Spinal cord (tissue), 10 donors: ENCODE data around the gene FANCC. TPM values are rescaled to one million over a fixed set of nuclear protein-coding genes. Genes with fewer than 3 reads are reported as not detected.
"Not testable (repeated sequence)": the region's sequence is repeated elsewhere in the genome, so short reads cannot be mapped to it uniquely, and the experiment has no call there.

ENCODE experiments used
- DNase-seq, 6 donors: peaks; one replicate each; pipeline versions ENCODE4 v3.0.0 to v3.0.0-alpha.2; 2013 to 2015; ENCODE audit warnings: low spot score in 6 of 6, low read depth in 4 of 6
- H3K27ac ChIP-seq: one replicate; pipeline ENCODE4 v1.5.1; 2013; ENCODE audit warnings: low read depth, low read length, control low read depth
- H3K27me3 ChIP-seq: one replicate; pipeline ENCODE4 v1.6.1; 2013; ENCODE audit warnings: low read length; ENCODE audit not compliant: control insufficient read depth, insufficient read depth
- H3K36me3 ChIP-seq: one replicate; pipeline ENCODE4 v1.6.1; 2013; ENCODE audit warnings: low read length; ENCODE audit not compliant: control insufficient read depth, insufficient read depth
- H3K4me1 ChIP-seq: one replicate; pipeline ENCODE4 v1.6.1; 2013; ENCODE audit warnings: low read length; ENCODE audit not compliant: control insufficient read depth, insufficient read depth
- H3K4me3 ChIP-seq: one replicate; pipeline ENCODE4 v1.5.1; 2013; ENCODE audit warnings: low read depth, low read length, control low read depth
- H3K9me3 ChIP-seq: one replicate; pipeline ENCODE4 v1.6.1; 2013; ENCODE audit warnings: low read length; ENCODE audit not compliant: control insufficient read depth, insufficient read depth
- WGBS: methylation state at CpG from one replicate; pipeline ENCODE4 v1.1.5; 2013; ENCODE audit warnings: missing lambda C conversion rate; ENCODE audit not compliant: insufficient coverage; 5-methylcytosine and 5-hydroxymethylcytosine counted together
- polyA plus RNA-seq, 2 donors: library from polyadenylated mRNA; unstranded; fragments of 120-200 nt; gene quantifications; one replicate each; pipeline ENCODE4 v1.2.1, GENCODE V29; 2013; ENCODE audit not compliant: insufficient read length in 2 of 2
- total RNA-seq, 2 donors: library from RNA; depleted of rRNA in 1 of 2; stranded (reverse); fragments of 120-200 nt in 1 of 2; fragments of >200 nt in 1 of 2; gene quantifications; one replicate each; pipeline versions ENCODE4 v1.2.3 to v1.2.4, GENCODE V29; 2013 to 2014
- donor health status: healthy.

Gene FANCC
- total and polyA plus RNA-seq, 4 donors = 14.1 to 16.6 (median 15.3) TPM

DNA sequence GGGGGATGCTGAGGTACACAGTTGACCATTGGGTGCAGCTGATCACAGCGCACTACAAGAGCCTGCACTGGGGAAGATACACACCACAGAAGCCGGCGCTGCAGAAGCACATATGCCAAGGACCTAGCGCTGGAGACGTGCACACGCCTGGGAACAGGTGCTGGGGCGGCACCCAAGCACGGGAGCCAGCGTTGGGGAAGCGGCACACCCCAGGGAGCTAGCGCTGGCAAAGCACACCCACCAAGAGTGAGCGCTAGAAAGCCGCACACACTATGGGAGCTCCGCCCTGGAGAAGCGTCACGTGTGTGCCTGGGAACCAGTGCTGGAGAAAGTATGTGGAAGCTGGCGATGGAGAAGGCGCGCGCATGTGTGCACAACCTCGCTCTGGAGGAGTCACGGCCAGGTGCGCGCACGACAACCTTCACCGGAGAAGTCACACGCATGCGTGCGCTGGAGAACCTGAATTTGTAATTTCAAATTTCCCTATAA lies 4.5 kb downstream of the FANCC start:
- Histone ChIP-seq H3K36me3 (peaks cover 3% of the 10 kb centered on the region), H3K27ac (no peak overlapping the region), H3K4me3 (peak overlapping the region; percentile 56), H3K27me3 (no peaks in the 10 kb centered on the region), H3K9me3 (no peaks in the 10 kb centered on the region), H3K4me1 (no peaks in the 10 kb centered on the region)
- 49% methylated on average over 21 of the region's 29 CpGs for WGBS
- DNase-seq = peak; percentile 24 to 95 (median 56)

DNA sequence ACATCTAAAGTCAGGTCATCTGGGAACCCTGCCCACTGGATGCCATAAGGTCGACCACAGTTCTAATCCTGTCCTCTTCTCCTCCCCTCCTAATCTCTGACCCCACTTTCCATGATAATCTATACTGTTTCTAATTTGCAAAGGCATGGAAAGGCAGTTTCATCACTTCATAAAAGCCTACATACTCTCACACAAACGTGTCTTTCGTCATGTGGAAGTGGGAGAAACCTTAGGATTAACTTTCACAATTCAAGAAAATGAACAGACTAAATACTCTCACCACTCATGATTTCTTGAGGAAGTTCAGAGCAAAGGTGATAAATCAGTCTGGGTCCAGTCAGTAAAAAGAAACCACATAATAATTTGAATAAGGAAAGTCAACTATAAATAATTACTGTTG lies 5.5 kb downstream of the FANCC start:
- no CpG with 5 or more reads among the region's 3 CpGs for WGBS
- Histone ChIP-seq H3K27me3 (no peaks in the 10 kb centered on the region), H3K4me1 (no peaks in the 10 kb centered on the region), H3K36me3 (peaks cover 3% of the 10 kb centered on the region), H3K27ac (no peak overlapping the region), H3K9me3 (no peaks in the 10 kb centered on the region), H3K4me3 (no peak overlapping the region)
- DNase-seq = no peak

DNA sequence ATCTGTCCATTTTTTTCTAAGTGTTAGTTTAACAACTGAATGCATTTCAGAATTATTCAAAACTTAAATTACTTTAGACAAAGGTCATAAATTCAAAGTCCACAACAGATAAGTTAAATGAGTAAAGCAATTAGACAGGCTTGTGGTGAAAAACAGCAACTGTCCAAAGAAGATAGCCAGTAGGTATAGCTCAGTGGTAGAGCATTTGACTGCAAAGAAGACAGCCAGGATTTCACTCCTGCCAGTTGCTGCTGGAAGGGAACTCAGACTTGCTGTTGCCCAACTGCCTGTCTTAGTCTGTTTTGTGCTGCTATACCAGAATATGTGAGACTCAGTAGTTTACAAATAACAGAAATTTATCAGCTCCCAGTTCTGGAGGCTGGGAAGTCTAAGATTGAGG lies 10.0 kb downstream of the FANCC start:
- no peak for DNase-seq
- no peak overlapping the region for H3K27ac ChIP-seq
- no peaks in the 10 kb centered on the region for H3K27me3 ChIP-seq
- no peaks in the 10 kb centered on the region for H3K4me1 ChIP-seq
- H3K36me3 ChIP-seq = no peaks in the 10 kb centered on the region
- no peak overlapping the region for H3K4me3 ChIP-seq
- no peaks in the 10 kb centered on the region for H3K9me3 ChIP-seq

GRCh38 chr9:95306819-95307218 lies 10.7 kb downstream of the FANCC start:
- no peak for DNase-seq
- no peak overlapping the region for H3K27ac ChIP-seq
- no peaks in the 10 kb centered on the region for H3K27me3 ChIP-seq
- 100% methylated on average over 3 of the region's 6 CpGs for WGBS
- no peaks in the 10 kb centered on the region for H3K9me3 ChIP-seq
- H3K36me3 ChIP-seq = no peaks in the 10 kb centered on the region
- no peaks in the 10 kb centered on the region for H3K4me1 ChIP-seq
- H3K4me3 ChIP-seq = no peak overlapping the region

DNA sequence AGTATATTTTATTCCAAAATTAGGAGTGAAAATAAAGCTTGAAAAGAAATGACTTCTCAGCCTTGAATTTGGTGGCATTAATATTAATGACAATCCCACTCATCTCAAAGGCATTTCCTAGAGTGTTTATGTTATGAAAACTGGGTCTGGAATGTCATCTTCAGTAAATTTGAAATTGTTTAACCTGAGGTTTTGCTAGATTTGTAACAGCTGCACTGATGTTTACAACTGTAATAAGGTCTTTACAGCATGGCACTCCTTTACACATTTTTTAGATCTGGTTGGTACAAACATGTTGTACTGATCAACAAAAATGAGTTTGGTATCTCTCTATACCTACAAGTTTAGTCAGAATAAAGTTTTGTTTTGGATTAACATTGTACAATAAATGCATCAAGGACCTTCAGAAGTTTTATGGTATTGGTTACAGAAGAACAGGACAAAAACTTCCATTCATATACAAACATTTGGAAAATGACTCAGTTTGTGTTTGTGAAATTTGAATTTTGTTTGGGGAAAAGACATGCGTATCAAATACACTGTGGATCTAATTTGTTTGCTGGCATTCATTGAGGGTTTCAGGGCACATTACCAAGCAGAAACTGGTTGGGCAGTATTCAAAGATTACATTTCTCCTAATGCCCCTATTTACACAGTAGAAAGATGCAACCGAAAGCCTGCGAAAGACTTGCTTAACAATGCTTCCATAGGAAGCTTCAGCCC lies 11.6 kb downstream of the FANCC start:
- Histone ChIP-seq H3K27me3 (no peaks in the 10 kb centered on the region), H3K9me3 (no peaks in the 10 kb centered on the region), H3K27ac (no peak overlapping the region), H3K4me3 (no peak overlapping the region), H3K36me3 (no peaks in the 10 kb centered on the region), H3K4me1 (no peaks in the 10 kb centered on the region)
- WGBS = 39% methylated on average over 2 of the region's 3 CpGs
- no peak for DNase-seq

DNA sequence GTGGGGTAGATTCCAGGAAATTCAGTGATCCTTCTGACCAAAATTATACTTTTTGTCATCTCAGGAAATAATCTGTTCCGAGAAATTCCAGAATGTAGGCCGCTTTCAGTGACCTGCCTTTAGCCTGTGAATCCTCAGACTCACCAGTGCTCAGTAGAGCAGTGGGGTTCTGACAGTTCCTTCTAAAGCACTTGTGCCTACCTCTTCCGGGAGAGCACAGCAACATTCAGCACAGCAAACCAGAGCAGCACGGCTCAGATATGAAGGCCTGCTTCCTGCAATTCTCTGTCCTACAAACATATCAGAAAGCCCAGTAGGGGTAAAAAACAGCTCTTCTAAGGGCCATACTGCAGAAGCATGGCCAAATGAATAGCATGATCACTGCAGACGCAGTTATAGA lies 15.0 kb downstream of the FANCC start:
- WGBS = 96% methylated on average over 2 of the region's 5 CpGs
- H3K27ac ChIP-seq = no peak overlapping the region

DNA sequence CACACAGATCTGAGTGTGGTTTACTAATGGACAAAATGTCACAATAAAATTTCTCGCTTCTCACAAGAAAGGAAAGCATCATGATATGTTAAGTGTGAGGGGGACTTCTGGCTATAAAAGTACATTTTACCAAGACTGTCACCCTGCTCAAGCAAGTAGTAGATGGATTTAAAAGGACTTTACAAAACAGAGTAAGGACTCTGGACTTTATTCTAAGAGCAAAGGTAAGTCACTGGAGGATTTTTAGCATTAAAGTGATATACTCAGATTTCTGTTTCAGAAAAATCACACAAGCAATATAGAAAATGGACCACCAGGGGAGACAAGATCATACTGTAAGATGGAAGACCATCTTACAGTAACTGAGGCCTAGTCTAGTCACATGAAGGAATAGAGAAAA lies 19.7 kb downstream of the FANCC start:
- Histone ChIP-seq H3K36me3 (no peaks in the 10 kb centered on the region), H3K9me3 (no peaks in the 10 kb centered on the region), H3K27me3 (no peaks in the 10 kb centered on the region), H3K4me1 (no peaks in the 10 kb centered on the region), H3K27ac (no peak overlapping the region), H3K4me3 (no peak overlapping the region)
- no CpG with 5 or more reads among the region's 1 CpG for WGBS
- no peak for DNase-seq

More for the DNA sequence above, 15.0 kb downstream of the FANCC start:
- no peaks in the 10 kb centered on the region for H3K9me3 ChIP-seq
- H3K27me3 ChIP-seq = no peaks in the 10 kb centered on the region
- no peaks in the 10 kb centered on the region for H3K4me1 ChIP-seq
- no peak for DNase-seq
- H3K4me3 ChIP-seq = no peak overlapping the region
- no peaks in the 10 kb centered on the region for H3K36me3 ChIP-seq

- WGBS = 76% methylated on average over 3 of the region's 3 CpGs
- no peaks in the 10 kb centered on the region for H3K4me1 ChIP-seq
- no peaks in the 10 kb centered on the region for H3K36me3 ChIP-seq
- H3K9me3 ChIP-seq = no peaks in the 10 kb centered on the region
- H3K4me3 ChIP-seq = no peak overlapping the region
- no peak for DNase-seq
- H3K27ac ChIP-seq = no peak overlapping the region
- H3K27me3 ChIP-seq = no peaks in the 10 kb centered on the region
Measured at GRCh38 chr9:95297316-95297715, 20.2 kb downstream of the FANCC start.

DNA sequence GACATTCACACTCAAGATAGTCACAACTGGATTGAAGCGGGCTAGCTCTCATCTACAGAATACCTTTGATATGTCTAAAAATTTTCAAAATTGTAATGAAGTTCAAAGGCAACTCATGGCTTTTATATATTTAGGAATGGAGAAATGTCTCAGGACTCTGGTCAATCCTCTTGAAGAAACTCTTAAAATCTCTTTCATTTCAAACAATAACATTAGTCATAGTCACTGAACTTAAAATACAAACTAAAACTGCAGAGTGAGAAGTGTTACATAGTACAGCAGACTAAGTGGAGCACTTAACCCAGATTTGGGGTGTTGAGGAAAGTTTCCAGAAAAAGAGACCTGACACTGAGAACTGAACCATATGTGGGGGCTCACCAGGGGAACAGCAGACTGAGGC lies 20.7 kb downstream of the FANCC start:
- no peak for DNase-seq
- H3K36me3 ChIP-seq = no peaks in the 10 kb centered on the region
- WGBS = no CpG with 5 or more reads among the region's 1 CpG
- no peaks in the 10 kb centered on the region for H3K9me3 ChIP-seq
- no peaks in the 10 kb centered on the region for H3K4me1 ChIP-seq
- no peak overlapping the region for H3K27ac ChIP-seq
- H3K27me3 ChIP-seq = no peaks in the 10 kb centered on the region
- no peak overlapping the region for H3K4me3 ChIP-seq

- DNase-seq, H3K4me3 ChIP-seq, H3K27ac ChIP-seq, H3K36me3 ChIP-seq, H3K4me1 ChIP-seq, H3K27me3 ChIP-seq, H3K9me3 ChIP-seq: not testable (repeated sequence)
- 92% methylated on average over 5 of the region's 6 CpGs for WGBS
Measured at GRCh38 chr9:95293296-95293695, 24.2 kb downstream of the FANCC start.
